ENCODE data around the gene FIGN. TPM values are rescaled to one million over a fixed set of nuclear protein-coding genes. Genes with fewer than 3 reads are reported as not detected.

Gene FIGN
- total RNA-seq, 1 experiment from 2014 or later, result 2.1 TPM

DNA sequence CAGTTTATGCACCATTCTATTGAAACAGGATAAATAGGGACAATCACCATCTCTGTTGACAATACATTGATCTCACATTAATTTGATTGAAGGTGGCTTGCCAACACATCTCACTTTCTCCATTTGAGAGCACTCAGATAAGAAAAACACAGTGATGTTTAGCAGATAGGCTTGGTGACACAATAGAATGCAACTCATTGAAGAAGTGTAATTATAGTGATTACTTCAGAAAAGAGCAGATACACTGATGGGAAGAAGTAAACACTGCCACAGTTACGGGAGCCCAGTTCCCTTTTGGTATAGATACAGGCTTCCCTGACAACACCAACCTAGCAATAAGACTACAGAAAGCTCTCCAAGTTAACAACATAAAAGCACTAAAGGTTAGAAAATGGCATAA, 89.1 kb downstream of the FIGN start:
- in situ Hi-C loops (cut with HindIII; ENCODE audit: low pct_unique_long_range_greater_than_20kb, low sequenced_read_pairs), result no loop called here
- no peak for DNase-seq (ENCODE audit: low read depth)

GRCh38 chr2:163644238-163644637, 91.6 kb downstream of the FIGN start:
- no peak for DNase-seq (ENCODE audit: low read depth)
- in situ Hi-C loops (cut with HindIII; ENCODE audit: low pct_unique_long_range_greater_than_20kb, low sequenced_read_pairs), result no loop called here

GRCh38 chr2:163641986-163642385, 93.8 kb downstream of the FIGN start:
- DNase-seq (ENCODE audit: low read depth), result peak; percentile 33
- in situ Hi-C loops (cut with HindIII; ENCODE audit: low pct_unique_long_range_greater_than_20kb, low sequenced_read_pairs), result no loop called here

GRCh38 chr2:163640542-163641193, 95.1 kb downstream of the FIGN start:
- in situ Hi-C loops (cut with HindIII; ENCODE audit: low pct_unique_long_range_greater_than_20kb, low sequenced_read_pairs), result no loop called here

DNA sequence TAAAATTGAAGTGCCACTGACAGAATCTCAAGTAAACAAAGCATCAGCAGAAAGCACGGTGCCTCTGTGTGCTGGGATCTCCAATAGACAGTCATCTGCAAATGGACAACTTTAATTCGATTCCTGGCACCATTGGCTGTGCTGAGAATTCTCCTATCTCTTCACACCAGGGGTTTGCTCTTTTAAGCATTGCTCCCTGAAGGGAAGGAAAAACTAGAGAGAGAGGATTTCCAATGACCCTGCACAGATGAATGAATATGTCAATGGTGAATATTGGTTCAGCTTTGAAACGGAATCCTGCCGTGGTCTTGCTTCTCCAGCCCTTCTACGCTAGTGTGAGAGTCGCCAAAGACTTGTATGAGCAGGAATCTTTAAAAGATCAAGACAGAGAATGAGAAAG, 97.9 kb downstream of the FIGN start:
- DNase-seq (ENCODE audit: low read depth), result no peak
- in situ Hi-C loops (cut with HindIII; ENCODE audit: low pct_unique_long_range_greater_than_20kb, low sequenced_read_pairs), result no loop called here

More at GRCh38 chr2:163640542-163641193, 95.1 kb downstream of the FIGN start:
- DNase-seq (ENCODE audit: low read depth), result peak; percentile 45

DNA sequence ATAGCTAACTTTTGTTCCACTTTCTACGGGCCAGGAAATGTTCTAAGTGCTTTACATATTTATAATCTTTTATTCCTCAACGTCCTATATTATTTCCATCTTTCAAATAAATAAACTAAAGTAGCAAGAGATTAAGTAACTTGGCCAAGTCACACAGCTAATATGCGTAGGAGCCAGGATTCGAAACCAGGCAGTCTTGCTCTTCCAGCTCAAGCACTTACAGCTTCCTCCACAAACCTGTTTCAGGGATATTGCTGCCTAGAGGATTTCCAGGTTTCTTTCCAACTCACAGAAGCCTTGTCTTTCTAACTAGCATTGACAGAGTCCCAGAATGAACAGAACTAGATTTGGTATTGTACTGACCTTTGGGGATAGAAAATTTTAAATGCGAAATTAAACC, 102.5 kb downstream of the FIGN start:
- in situ Hi-C loops (cut with HindIII; ENCODE audit: low pct_unique_long_range_greater_than_20kb, low sequenced_read_pairs), result no loop called here

DNA sequence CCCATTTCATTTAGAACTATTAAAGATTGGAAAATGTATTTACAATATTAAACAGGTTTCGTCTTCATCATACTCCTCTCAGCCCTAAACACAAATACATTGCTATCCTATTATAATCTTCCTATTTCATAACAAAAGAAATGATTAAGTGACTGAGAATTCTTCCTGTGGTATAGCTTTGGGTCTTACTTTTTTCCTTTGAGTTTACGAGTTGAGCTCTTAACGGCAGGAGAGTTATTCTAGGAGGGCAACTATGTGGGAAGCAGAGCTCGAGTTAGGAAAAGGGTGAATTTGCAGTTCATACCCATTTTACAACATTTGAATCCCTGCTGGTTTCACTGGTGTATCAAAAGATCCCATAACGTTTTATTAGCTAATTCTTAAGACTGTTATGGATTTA, 105.0 kb downstream of the FIGN start:
- DNase-seq (ENCODE audit: low read depth), result no peak
- in situ Hi-C loops (cut with HindIII; ENCODE audit: low pct_unique_long_range_greater_than_20kb, low sequenced_read_pairs), result no loop called here

More for the DNA sequence above, 102.5 kb downstream of the FIGN start:
- DNase-seq (ENCODE audit: low read depth), result no peak

DNA sequence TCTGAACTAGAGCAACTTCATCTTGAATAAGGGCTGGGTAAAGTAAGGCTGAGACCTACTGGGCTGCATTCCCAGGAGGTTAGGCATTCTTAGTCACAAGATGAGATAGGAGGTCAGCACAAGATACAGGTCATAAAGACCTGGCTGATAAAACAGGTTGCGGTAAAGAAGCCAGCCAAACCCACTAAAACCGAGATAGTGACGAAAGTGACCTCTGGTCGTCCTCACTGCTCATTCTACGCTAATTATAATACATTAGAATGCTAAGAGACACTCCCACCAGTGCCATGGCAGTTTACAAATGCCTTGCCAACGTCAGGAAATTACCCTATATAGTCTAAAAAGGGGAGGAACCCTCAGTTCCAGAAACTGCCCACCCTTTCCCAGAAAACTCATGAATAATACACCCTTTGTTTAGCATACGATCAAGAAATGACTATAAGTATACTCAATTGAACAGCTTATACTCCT, 109.1 kb downstream of the FIGN start:
- DNase-seq (ENCODE audit: low read depth), result peak; percentile 40
- in situ Hi-C loops (cut with HindIII; ENCODE audit: low pct_unique_long_range_greater_than_20kb, low sequenced_read_pairs), result no loop called here

DNA sequence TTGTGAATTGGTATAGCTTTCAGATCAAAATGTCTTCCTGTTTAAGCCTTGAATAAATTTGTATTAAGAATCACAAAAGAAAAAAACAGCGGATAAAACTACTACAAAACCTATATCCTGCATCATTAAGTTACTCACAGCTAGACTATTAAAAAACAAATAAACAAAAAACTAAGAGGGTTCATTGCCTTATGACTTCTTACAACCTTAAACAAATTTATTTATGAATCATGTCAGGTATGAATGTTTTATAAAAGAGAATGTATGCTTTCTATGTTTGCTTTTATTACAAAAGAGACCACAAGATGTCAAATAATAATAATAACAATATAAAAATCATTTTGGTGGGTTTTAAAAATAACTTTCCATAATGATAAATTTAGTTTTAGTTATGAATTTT, 109.6 kb downstream of the FIGN start:
- in situ Hi-C loops (cut with HindIII; ENCODE audit: low pct_unique_long_range_greater_than_20kb, low sequenced_read_pairs), result no loop called here
- no peak for DNase-seq (ENCODE audit: low read depth)

GRCh38 chr2:163625632-163626031, 110.2 kb downstream of the FIGN start:
- in situ Hi-C loops (cut with HindIII; ENCODE audit: low pct_unique_long_range_greater_than_20kb, low sequenced_read_pairs), result no loop called here
- DNase-seq (ENCODE audit: low read depth), result no peak

DNA sequence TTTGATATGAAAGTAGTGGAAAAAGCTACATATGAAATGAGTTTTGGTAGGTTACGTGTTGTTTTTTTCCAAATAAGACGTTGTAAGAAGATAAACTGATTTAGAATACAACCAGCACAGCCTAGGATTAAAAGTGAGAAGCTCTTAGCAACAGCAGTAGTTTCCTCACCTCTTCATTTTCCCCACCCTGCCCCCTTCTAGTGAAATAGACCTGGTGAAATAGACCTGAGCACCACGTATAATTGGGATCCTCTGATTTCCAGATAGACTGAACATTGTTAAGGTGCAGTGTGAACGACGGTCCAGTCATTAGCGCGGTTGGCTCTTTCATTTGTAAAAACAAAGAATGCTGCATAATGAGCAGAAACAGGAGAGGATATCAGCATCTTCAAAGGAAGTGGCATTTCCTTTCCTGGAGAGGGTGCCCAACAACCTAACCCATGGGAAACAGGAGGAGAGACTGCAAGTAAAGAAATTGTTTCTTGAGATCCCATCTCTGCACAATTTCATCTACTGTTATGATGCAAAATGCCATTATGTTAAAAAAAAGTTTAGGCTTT, 114.3 kb downstream of the FIGN start:
- no peak for DNase-seq (ENCODE audit: low read depth)

GRCh38 chr2:163617517-163617916, 118.3 kb downstream of the FIGN start:
- no peak for DNase-seq (ENCODE audit: low read depth)
- in situ Hi-C loops (cut with HindIII; ENCODE audit: low pct_unique_long_range_greater_than_20kb, low sequenced_read_pairs), result no loop called here

More for the DNA sequence above, 114.3 kb downstream of the FIGN start:
- in situ Hi-C loops (cut with HindIII; ENCODE audit: low pct_unique_long_range_greater_than_20kb, low sequenced_read_pairs), result no loop called here

GRCh38 chr2:163613266-163613731, 122.5 kb downstream of the FIGN start:
- DNase-seq (ENCODE audit: low read depth), result no peak
- in situ Hi-C loops (cut with HindIII; ENCODE audit: low pct_unique_long_range_greater_than_20kb, low sequenced_read_pairs), result no loop called here

DNA sequence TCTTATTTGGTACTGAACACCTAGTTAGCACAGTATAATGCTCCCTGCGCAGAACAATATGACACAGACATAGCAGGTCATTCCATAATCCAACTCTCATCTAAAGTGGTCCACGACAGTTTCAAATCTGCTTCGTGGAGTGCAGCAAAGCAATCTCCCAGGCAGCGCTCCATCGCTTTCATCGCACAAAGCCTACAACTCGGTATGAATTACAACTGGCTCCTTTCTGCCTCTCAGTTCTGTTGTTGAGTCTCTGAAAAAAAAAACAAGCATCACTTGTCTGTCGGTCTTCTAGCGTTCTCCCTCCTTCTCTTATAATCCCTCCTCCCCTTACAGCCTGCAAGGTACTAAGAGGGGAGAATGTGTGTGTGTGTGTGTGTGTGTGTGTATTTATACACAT, 123.5 kb downstream of the FIGN start:
- DNase-seq (ENCODE audit: low read depth), result no peak
- in situ Hi-C loops (cut with HindIII; ENCODE audit: low pct_unique_long_range_greater_than_20kb, low sequenced_read_pairs), result no loop called here

- in situ Hi-C loops (cut with HindIII; ENCODE audit: low pct_unique_long_range_greater_than_20kb, low sequenced_read_pairs), result no loop called here
- no peak for DNase-seq (ENCODE audit: low read depth)
Measured at GRCh38 chr2:163611557-163611906, 124.3 kb downstream of the FIGN start.

DNA sequence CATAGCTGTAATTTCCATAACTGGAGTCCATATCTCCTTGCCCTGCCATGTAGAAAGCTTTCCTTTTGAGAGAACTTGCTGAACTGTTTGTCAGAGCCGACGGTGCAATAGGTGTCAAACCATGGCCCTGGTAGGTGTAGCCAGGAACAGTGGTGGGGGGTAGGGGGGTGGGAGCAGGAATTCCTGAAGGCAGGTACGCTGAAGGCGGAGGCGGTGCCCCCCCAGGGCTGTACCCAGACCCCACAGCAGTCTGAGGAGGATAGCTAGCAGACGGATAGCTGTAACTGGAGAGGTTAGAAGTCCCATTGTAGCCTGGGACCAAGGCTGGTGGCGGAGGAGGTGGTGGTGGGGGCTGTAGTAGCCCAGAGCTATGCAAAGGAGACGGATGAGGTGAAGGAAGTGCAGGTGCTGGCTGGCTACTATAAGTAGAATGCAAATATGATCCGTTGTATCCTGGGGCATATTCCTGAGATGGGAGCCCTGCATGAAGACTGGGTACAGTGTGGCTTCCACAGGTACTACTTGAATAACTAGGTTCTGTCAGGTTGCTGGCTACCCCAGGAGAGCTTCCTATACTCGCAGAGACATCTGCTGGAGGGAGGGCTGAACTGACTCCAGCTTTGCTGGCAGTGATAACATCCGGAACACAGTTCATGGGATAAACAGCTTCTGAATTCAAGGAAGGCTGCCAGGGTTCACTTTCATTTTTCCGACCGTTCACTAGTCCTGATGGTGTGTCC, 124.8 kb downstream of the FIGN start:
- no peak for DNase-seq (ENCODE audit: low read depth)
- in situ Hi-C loops (cut with HindIII; ENCODE audit: low pct_unique_long_range_greater_than_20kb, low sequenced_read_pairs), result no loop called here

- in situ Hi-C loops (cut with HindIII; ENCODE audit: low pct_unique_long_range_greater_than_20kb, low sequenced_read_pairs), result no loop called here
- no peak for DNase-seq (ENCODE audit: low read depth)
Measured at GRCh38 chr2:163607630-163608029, 128.2 kb downstream of the FIGN start.

- no peak for DNase-seq (ENCODE audit: low read depth)
- in situ Hi-C loops (cut with HindIII; ENCODE audit: low pct_unique_long_range_greater_than_20kb, low sequenced_read_pairs), result no loop called here
Measured at GRCh38 chr2:163606878-163607277, 128.9 kb downstream of the FIGN start.

- in situ Hi-C loops (cut with HindIII; ENCODE audit: low pct_unique_long_range_greater_than_20kb, low sequenced_read_pairs), result no loop called here
- no peak for DNase-seq (ENCODE audit: low read depth)
Measured at GRCh38 chr2:163605779-163606178, 130.0 kb downstream of the FIGN start.

All from Caki2 (cell line).